Measurements from ENCODE around the gene GPC2. TPM values are rescaled to one million over a fixed set of nuclear protein-coding genes. Genes with fewer than 3 reads are reported as not detected.

GPC2 gene
- total RNA-seq, 2 donors from 2014 or later, result 1.8 to 5.0 TPM

DNA sequence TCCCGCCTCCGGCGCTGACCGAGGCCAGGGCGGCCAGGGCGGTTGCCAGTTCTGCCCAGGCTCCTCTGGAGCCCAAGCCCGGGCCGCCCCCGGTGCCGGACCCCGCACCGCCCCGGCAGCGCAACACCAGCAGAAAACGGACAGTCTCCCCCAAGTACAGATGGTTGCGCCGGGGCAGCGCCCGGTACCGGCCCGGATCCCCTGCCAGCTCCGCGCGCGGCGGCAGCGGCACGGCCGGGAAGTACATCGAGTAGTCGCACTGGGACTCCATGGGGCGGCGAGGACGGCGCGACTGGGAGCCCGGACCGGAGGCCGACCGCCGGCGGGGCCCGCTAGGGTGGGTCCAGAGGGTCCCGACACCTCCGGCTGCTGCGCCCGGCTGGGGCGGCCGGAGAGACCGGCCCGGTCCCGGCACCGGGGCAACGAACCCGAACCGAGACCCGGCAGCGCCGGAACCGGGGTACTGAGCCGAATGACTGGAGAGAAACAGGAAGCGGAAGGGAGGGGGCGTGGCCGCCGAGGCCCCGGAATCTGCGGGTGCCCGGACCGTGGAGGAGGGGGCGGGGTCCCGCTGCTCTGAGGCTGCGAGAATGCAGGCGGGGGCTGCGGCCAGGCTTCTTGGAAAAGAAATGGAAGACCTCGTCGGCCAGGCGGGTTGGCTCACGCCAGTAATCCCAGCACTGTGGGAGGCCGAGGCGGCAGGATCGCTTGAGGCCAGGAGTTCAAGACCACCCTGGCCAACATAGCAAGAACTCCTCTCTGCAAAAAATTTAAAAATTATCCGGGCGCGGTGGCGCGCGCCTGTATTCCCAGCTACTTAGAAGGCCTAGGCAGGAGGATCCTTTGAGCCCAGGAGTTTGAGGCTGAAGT is 18.7 kb downstream of the GPC2 start, which contains the start of gene TRAPPC14:
TRAPPC14 (minus strand) TSS at position 495 of the 870 bp plus-strand sequence; CDS start at position 271, 224 bp downstream.
- peak; percentile 58 for ATAC-seq (ENCODE audit: insufficient number of reproducible peaks, low FRiP score, low read depth)
- Histone ChIP-seq H3K4me1 (ENCODE audit: control insufficient read depth in 1 of 2, low read depth in 2 of 2) (peaks cover 15 to 17% of the 10 kb centered on the region in 2 donors), H3K36me3 (peaks cover 19% of the 10 kb centered on the region)

DNA sequence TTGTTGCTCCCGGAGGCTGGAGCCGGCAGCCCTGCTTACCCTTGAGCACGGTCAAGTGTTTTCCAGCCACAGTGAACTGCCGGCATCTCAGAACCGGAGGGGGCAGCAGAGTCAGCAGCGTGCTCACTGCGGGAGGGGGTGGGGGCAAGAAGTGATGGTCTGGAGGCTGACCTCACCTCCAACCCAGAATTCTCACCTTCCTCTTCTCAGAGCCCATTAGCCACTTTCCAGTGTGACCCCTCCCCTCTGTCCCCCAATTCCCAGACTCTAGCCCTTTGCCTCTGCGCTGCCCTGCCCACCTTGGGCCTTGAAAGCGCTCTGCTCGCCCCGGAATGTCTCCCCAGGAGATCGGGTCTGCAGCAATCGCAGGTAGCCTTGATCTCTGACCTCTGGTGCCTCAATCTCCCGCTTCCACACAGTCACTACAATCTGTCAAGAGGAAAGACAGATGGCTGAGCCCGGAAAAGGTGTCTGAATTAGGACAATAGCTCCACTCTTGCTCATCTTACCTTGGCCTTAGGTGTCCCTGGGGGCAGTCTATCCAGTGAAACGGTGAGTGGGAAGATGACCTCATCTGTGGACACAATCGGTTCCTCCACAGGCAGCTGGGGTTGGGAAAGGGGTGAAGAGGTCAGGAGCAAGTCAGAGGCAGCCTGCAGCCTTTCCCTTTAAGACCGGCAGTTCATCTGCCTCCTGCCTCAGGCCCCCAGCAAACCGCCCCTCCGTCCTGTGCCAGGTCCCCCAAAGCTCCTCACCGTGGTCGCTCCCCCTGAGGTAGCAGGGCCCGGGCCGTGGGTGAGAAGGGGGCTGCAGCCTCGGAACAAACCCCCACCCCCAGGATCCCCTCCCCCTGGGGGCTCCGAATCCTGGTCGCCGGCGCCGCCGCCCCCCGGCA is 19.6 kb downstream of the GPC2 start:
- TF ChIP-seq, protein P1, sequence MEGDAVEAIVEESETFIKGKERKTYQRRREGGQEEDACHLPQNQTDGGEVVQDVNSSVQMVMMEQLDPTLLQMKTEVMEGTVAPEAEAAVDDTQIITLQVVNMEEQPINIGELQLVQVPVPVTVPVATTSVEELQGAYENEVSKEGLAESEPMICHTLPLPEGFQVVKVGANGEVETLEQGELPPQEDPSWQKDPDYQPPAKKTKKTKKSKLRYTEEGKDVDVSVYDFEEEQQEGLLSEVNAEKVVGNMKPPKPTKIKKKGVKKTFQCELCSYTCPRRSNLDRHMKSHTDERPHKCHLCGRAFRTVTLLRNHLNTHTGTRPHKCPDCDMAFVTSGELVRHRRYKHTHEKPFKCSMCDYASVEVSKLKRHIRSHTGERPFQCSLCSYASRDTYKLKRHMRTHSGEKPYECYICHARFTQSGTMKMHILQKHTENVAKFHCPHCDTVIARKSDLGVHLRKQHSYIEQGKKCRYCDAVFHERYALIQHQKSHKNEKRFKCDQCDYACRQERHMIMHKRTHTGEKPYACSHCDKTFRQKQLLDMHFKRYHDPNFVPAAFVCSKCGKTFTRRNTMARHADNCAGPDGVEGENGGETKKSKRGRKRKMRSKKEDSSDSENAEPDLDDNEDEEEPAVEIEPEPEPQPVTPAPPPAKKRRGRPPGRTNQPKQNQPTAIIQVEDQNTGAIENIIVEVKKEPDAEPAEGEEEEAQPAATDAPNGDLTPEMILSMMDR (IDR thresholded peaks at IDR 0.05), result no peak
- Histone ChIP-seq H3K27ac (peak overlapping the region; percentile 72 to 82), H3K4me1 (ENCODE audit: control insufficient read depth in 1 of 2, low read depth in 2 of 2) (peaks cover 15 to 17% of the 10 kb centered on the region in 2 donors), H3K36me3 (peaks cover 25% of the 10 kb centered on the region), H3K27me3 (replicated peaks; ENCODE audit: insufficient read depth) (no peaks in the 10 kb centered on the region), H3K9me3 (no peaks in the 10 kb centered on the region), H3K4me3 (peak overlapping the region; percentile 99)
- DNase-seq (ENCODE audit: low spot score), result no peak
- ATAC-seq (ENCODE audit: insufficient number of reproducible peaks, low FRiP score, low read depth), result peak; percentile 13

More for the DNA sequence above, 18.7 kb downstream of the GPC2 start, which contains the start of gene TRAPPC14:
- peak within 1 kb of the TSS; percentile 99 for H3K4me3 ChIP-seq
- peak within 1 kb of the TSS; percentile 72 to 82 for H3K27ac ChIP-seq
- DNase-seq (ENCODE audit: low spot score), result no peak
- H3K9me3 ChIP-seq, result no peaks in the 10 kb centered on the region
- H3K27me3 ChIP-seq (replicated peaks; ENCODE audit: insufficient read depth), result no peaks in the 10 kb centered on the region
- TF ChIP-seq, protein P1 (IDR thresholded peaks at IDR 0.05), result peak; percentile 9

DNA sequence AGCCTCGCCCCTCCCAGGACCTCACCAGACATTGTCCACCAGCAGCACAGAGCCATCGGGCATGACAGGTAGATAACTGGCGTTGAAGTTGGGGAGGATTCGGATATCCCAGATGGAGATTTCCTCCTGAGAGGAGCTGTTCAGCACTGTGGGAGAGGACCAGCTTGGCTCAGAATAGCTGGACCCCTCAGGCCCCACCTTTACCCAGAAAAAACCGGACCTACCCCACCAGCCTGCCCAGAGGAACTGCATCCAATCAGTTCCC is 20.2 kb downstream of the GPC2 start:
- TF ChIP-seq, protein P1 (IDR thresholded peaks at IDR 0.05), result no peak
- H3K4me1 ChIP-seq (ENCODE audit: control insufficient read depth in 1 of 2, low read depth in 2 of 2), result peaks cover 16 to 17% of the 10 kb centered on the region in 2 donors
- no peak for DNase-seq (ENCODE audit: low spot score)
- H3K9me3 ChIP-seq, result no peaks in the 10 kb centered on the region
- H3K27ac ChIP-seq, result peak overlapping the region in 1 of 2 donors; percentile 82
- ATAC-seq (ENCODE audit: insufficient number of reproducible peaks, low FRiP score, low read depth), result no peak
- H3K4me3 ChIP-seq, result peak overlapping the region; percentile 99
- peaks cover 25% of the 10 kb centered on the region for H3K36me3 ChIP-seq
- no peaks in the 10 kb centered on the region for H3K27me3 ChIP-seq (replicated peaks; ENCODE audit: insufficient read depth)

DNA sequence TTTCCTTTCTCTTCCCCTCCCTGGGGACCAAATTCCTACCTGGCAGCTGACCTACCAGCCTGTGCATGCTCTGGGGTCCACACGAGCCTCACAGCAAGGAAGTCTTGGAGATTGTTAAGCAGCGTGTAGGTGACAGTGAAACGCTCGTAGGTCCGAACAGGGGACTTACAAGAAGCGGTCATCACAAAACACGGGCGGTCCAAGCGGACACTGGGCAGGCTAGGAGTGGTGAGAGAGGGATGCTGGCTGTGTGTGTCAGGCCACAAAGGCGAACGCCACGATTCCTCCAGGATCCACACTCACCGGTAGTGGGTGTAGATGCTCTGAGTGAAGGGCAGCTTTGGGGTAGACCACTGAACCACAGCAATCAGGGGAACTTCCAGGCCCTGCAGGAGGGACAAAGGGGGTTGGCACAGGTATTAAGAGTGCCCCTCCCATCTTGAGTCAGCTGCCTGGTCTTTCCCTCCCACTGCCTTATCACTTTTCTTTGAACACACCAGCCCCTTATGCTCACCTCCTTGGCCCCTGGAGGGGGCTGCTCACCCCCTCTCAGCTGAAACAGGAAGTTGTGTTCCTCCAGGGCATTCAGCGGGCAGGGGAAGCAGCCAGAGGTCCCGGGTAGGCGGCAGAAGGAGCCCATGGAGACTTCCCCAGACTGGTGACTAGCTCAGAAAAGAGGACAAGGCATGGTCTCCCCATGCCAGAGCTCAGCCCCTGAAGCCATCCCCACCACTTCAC is 20.7 kb downstream of the GPC2 start:
- Histone ChIP-seq H3K27me3 (replicated peaks; ENCODE audit: insufficient read depth) (no peaks in the 10 kb centered on the region), H3K27ac (no peak overlapping the region), H3K9me3 (no peaks in the 10 kb centered on the region), H3K36me3 (peaks cover 25% of the 10 kb centered on the region), H3K4me1 (ENCODE audit: control insufficient read depth in 1 of 2, low read depth in 2 of 2) (peaks cover 17 to 19% of the 10 kb centered on the region in 2 donors), H3K4me3 (no peak overlapping the region)
- DNase-seq (ENCODE audit: low spot score) (no peak), ATAC-seq (ENCODE audit: insufficient number of reproducible peaks, low FRiP score, low read depth) (no peak)
- TF ChIP-seq, protein P1 (IDR thresholded peaks at IDR 0.05), result no peak
